T47D (cell line): ENCODE data around the gene FAM117A.

ENCODE experiments used
- DNase-seq, 2 experiments: peaks; one replicate each; pipeline versions ENCODE4 v3.0.0 to v3.0.0-alpha.2; 2011 to 2012; ENCODE audit warnings: low read depth in 1 of 2, low spot score in 1 of 2
- JUND ChIP-seq: IDR thresholded peaks from 2 replicates; pipeline ENCODE4 v1.6.1; 2012; ENCODE audit warnings: low read depth
- in situ Hi-C: cut with HindIII; loops from 2 replicates; pipeline ENCODE4 v1.10.0; 2016; ENCODE audit warnings: low sequenced_read_pairs, low pct_unique_long_range_greater_than_20kb

Gene FAM117A

GRCh38 chr17:49763735-49764558 lies at the start of gene FAM117A:
FAM117A (minus strand) TSS chr17:49764131; CDS start chr17:49764087, 44 bp downstream.
- TF ChIP-seq JUND = no peak
- in situ Hi-C loops = no loop called here
- peak; percentile 100 for DNase-seq

GRCh38 chr17:49809056-49809455 lies 45.1 kb upstream of the FAM117A start:
- in situ Hi-C loops = no loop called here
- TF ChIP-seq JUND = no peak
- no peak for DNase-seq

- TF ChIP-seq JUND = no peak
- in situ Hi-C loops = no loop called here
- DNase-seq = no peak
Observed at GRCh38 chr17:49798738-49799137, 34.8 kb upstream of the FAM117A start.

- in situ Hi-C loops = no loop called here
- TF ChIP-seq JUND = no peak
- no peak for DNase-seq
Observed at GRCh38 chr17:49798182-49798581, 34.3 kb upstream of the FAM117A start.

- DNase-seq = no peak
- TF ChIP-seq JUND = no peak
- in situ Hi-C loops = no loop called here
Observed at GRCh38 chr17:49795372-49795771, 31.4 kb upstream of the FAM117A start.

- in situ Hi-C loops = no loop called here
- TF ChIP-seq JUND = no peak
- DNase-seq = no peak
Observed at GRCh38 chr17:49793309-49793708, 29.4 kb upstream of the FAM117A start.

- no peak for TF ChIP-seq JUND
- no peak for DNase-seq
- in situ Hi-C loops = no loop called here
Observed at GRCh38 chr17:49789243-49789578, 25.3 kb upstream of the FAM117A start.

- peak; percentile 90 to 100 for DNase-seq
- no peak for TF ChIP-seq JUND
- in situ Hi-C loops = no loop called here
Observed at GRCh38 chr17:49788478-49789242, 24.7 kb upstream of the FAM117A start, which contains the start of gene KAT7. KAT7 (plus strand) TSS chr17:49788681; CDS start chr17:49788835, 154 bp downstream.

- in situ Hi-C loops = no loop called here
- TF ChIP-seq JUND = no peak
- no peak for DNase-seq
Observed at GRCh38 chr17:49787884-49788477, 24.1 kb upstream of the FAM117A start.

- no peak for DNase-seq
- no peak for TF ChIP-seq JUND
- in situ Hi-C loops = no loop called here
Observed at GRCh38 chr17:49784636-49785035, 20.7 kb upstream of the FAM117A start.

GRCh38 chr17:49783791-49784190 lies 19.9 kb upstream of the FAM117A start:
- no peak for DNase-seq
- in situ Hi-C loops = no loop called here
- no peak for TF ChIP-seq JUND

- no peak for DNase-seq
- no peak for TF ChIP-seq JUND
- in situ Hi-C loops = no loop called here
Observed at GRCh38 chr17:49783071-49783715, 19.3 kb upstream of the FAM117A start.
